Prostate gland (tissue), 2 donors: ENCODE results near the gene GUCY1A2. TPM values are rescaled to one million over a fixed set of nuclear protein-coding genes. Genes with fewer than 3 reads are reported as not detected.

Experiments used
- DNase-seq: peaks from one replicate; pipeline ENCODE4 v3.0.0-alpha.2; 2019; ENCODE audit warnings: low spot score
- H3K27ac ChIP-seq, 2 donors: fragments of 200-600 bp; sonication (generic); 2 replicates each; pipeline ENCODE4 v1.5.1; 2017 to 2019
- H3K27me3 ChIP-seq: fragments of 200-600 bp; sonication (generic); replicated peaks from 2 replicates; pipeline ENCODE4 v1.5.1; 2019; ENCODE audit not compliant: insufficient read depth
- H3K36me3 ChIP-seq, 2 donors: fragments of 200-600 bp; sonication (generic); 1 replicate in 1 of 2; 2 replicates in 1 of 2; pipeline versions ENCODE4 v1.5.1 to v1.8.1; 2017 to 2019
- H3K4me1 ChIP-seq: fragments of 200-600 bp; sonication (generic); replicated peaks from 2 replicates; pipeline ENCODE4 v1.5.1; 2019
- H3K4me3 ChIP-seq, 2 donors: fragments of 200-600 bp; sonication (generic); 2 replicates each; pipeline ENCODE4 v1.5.1; 2017 to 2019
- H3K9me3 ChIP-seq: fragments of 200-600 bp; sonication (generic); 2 replicates; pipeline ENCODE4 v1.5.1; 2017
- CTCF ChIP-seq, 4 experiments: fragments of 200-600 bp in 2 of 4; fragments of 450-650 bp in 2 of 4; sonication (generic) in 2 of 4; IDR thresholded peaks; 1 replicate in 3 of 4; 2 replicates in 1 of 4; pipeline ENCODE4 v1.5.1; 2016 to 2019; ENCODE audit warnings: antibody characterized with exemption in 4 of 4, mild to moderate bottlenecking in 2 of 4, moderate library complexity in 2 of 4
- POLR2A ChIP-seq: fragments of 450-650 bp; IDR thresholded peaks from one replicate; pipeline ENCODE4 v1.6.1; 2016; ENCODE audit warnings: antibody characterized with exemption, mild to moderate bottlenecking
- POLR2AphosphoS5 ChIP-seq: sonication (generic); formaldehyde crosslinking; IDR thresholded peaks from one replicate; pipeline ENCODE4 v1.6.1; 2017; ENCODE audit warnings: antibody characterized with exemption
- WGBS: methylation state at CpG from one replicate; pipeline ENCODE4 v1.1.5; 2018; 5-methylcytosine and 5-hydroxymethylcytosine counted together
- intact Hi-C: fragments of 100-400 bp; cut with DNase I; formaldehyde crosslinking; loops from one replicate; pipeline ENCODE4 v1.14.2; 2022
- total RNA-seq, 2 donors: library from RNA; depleted of rRNA; stranded (reverse); fragments of >200 nt; gene quantifications; one replicate each; pipeline ENCODE4 v1.1.0, GENCODE V29; 2016

The GUCY1A2 gene
- total RNA-seq, 2 donors from 2014 or later: 1.2 to 15.3 TPM

GRCh38 chr11:106961518-106961917 lies 56.8 kb downstream of the GUCY1A2 start:
- H3K9me3 ChIP-seq: no peaks in the 10 kb centered on the region
- no peak overlapping the region for H3K27ac ChIP-seq
- H3K36me3 ChIP-seq: no peaks in the 10 kb centered on the region
- no peak for DNase-seq
- no peaks in the 10 kb centered on the region for H3K27me3 ChIP-seq
- WGBS: 15% methylated on average over 1 of the region's 1 CpG
- intact Hi-C loops: no loop called here
- TF ChIP-seq POLR2AphosphoS5: no peak
- TF ChIP-seq CTCF (IDR thresholded peaks at IDR 0.05): no peak
- no peak for TF ChIP-seq POLR2A
- no peaks in the 10 kb centered on the region for H3K4me1 ChIP-seq
- H3K4me3 ChIP-seq: no peak overlapping the region

- WGBS: 0% methylated on average over 1 of the region's 1 CpG
- intact Hi-C loops: no loop called here
- DNase-seq: no peak
Observed at GRCh38 chr11:106961048-106961447, 57.2 kb downstream of the GUCY1A2 start.

GRCh38 chr11:106959800-106960199 lies 58.5 kb downstream of the GUCY1A2 start:
- no peaks in the 10 kb centered on the region for H3K27me3 ChIP-seq
- H3K36me3 ChIP-seq: no peaks in the 10 kb centered on the region
- no peaks in the 10 kb centered on the region for H3K9me3 ChIP-seq
- WGBS: 70% methylated on average over 1 of the region's 1 CpG
- H3K4me1 ChIP-seq: no peaks in the 10 kb centered on the region
- intact Hi-C loops: no loop called here
- TF ChIP-seq POLR2A (no peak), CTCF (IDR thresholded peaks at IDR 0.05) (no peak), POLR2AphosphoS5 (no peak)
- H3K27ac ChIP-seq: no peak overlapping the region
- no peak for DNase-seq
- H3K4me3 ChIP-seq: no peak overlapping the region

More at GRCh38 chr11:106961048-106961447, 57.2 kb downstream of the GUCY1A2 start:
- TF ChIP-seq POLR2AphosphoS5 (no peak), POLR2A (no peak), CTCF (IDR thresholded peaks at IDR 0.05) (no peak)
- H3K27me3 ChIP-seq: no peaks in the 10 kb centered on the region
- H3K36me3 ChIP-seq: no peaks in the 10 kb centered on the region
- H3K27ac ChIP-seq: no peak overlapping the region
- H3K9me3 ChIP-seq: no peaks in the 10 kb centered on the region
- H3K4me3 ChIP-seq: no peak overlapping the region
- H3K4me1 ChIP-seq: no peaks in the 10 kb centered on the region

- H3K4me1 ChIP-seq: no peaks in the 10 kb centered on the region
- no peak overlapping the region for H3K27ac ChIP-seq
- WGBS: 86% methylated on average over 3 of the region's 3 CpGs
- no peaks in the 10 kb centered on the region for H3K9me3 ChIP-seq
- DNase-seq: no peak
- H3K4me3 ChIP-seq: no peak overlapping the region
- H3K36me3 ChIP-seq: no peaks in the 10 kb centered on the region
- no peaks in the 10 kb centered on the region for H3K27me3 ChIP-seq
- TF ChIP-seq CTCF (IDR thresholded peaks at IDR 0.05) (no peak), POLR2AphosphoS5 (no peak), POLR2A (no peak)
- intact Hi-C loops: no loop called here
Observed at GRCh38 chr11:106959386-106959785, 58.9 kb downstream of the GUCY1A2 start.

GRCh38 chr11:106958517-106959248 lies 59.6 kb downstream of the GUCY1A2 start:
- TF ChIP-seq POLR2A (no peak), POLR2AphosphoS5 (no peak), CTCF (IDR thresholded peaks at IDR 0.05) (no peak)
- Histone ChIP-seq H3K36me3 (no peaks in the 10 kb centered on the region), H3K4me1 (no peaks in the 10 kb centered on the region), H3K27me3 (no peaks in the 10 kb centered on the region), H3K9me3 (no peaks in the 10 kb centered on the region), H3K4me3 (no peak overlapping the region), H3K27ac (no peak overlapping the region)
- intact Hi-C loops: no loop called here
- 61% methylated on average over 7 of the region's 7 CpGs for WGBS
- DNase-seq: no peak
